HuH-7 (cell line): ENCODE measurements around the gene ABCD1.

Source experiments
- DNase-seq: peaks from one replicate; pipeline ENCODE4 v3.0.0; 2011; ENCODE audit warnings: low spot score

ABCD1 gene

DNA sequence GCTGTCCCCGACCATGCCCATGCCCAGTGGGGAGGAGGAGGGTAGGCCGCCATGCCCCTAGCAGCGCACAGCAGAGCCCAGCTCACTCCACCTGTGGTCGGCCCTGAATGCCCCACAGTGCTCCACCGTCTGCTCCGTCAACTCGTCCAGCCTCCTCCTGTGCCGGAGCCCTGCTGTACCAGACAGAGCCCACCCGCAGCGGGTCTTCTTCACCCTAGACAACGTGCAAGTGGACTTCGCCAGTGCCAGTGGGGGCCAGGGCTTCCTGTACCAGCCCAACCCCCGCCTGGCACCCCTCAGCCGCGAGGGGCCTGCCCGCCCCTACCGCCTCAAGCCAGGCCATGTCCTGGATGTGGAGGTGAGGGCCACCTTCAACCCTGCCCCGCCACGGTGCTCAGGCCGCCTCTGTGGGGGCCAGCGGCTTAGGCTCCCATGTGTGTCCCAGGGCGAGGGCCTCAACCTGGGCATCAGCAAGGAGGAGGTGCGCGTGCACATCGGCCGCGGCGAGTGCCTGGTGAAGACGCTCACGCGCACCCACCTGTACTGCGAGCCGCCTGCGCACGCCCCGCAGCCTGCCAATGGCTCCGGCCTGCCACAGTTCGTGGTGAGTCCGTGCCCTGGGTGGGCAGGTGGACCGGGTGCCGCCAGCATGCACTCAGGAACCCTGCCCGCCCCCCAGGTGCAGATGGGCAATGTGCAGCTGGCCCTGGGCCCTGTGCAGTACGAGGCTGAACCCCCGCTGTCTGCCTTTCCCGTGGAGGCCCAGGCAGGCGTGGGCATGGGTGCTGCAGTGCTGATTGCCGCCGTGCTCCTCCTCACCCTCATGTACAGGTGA lies 49.3 kb downstream of the ABCD1 start:
- DNase-seq = no peak

DNA sequence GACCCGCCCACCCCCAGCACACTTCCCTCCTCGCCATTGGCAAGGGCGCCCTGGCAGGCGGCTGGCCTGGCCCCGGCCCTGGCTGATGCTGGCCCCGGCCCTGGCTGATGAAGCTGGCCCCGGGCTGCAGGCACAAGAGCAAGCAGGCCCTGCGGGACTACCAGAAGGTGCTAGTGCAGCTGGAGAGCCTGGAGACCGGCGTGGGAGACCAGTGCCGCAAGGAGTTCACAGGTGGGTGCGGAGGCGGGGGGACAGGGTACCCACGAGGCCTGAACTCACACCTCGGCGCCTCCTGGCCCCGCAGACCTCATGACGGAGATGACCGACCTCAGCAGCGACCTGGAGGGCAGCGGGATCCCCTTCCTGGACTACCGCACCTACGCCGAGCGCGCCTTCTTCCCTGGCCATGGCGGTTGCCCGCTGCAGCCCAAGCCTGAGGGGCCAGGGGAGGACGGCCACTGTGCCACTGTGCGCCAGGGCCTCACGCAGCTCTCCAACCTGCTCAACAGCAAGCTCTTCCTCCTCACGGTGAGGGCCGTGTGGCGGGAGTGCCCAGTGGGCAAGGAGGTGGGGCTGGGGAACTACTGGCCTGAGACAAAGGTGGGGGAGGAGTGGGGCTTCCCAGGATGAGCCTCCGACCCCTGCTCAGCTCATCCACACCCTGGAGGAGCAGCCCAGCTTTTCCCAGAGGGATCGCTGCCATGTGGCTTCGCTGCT lies 50.1 kb downstream of the ABCD1 start:
- no peak for DNase-seq

DNA sequence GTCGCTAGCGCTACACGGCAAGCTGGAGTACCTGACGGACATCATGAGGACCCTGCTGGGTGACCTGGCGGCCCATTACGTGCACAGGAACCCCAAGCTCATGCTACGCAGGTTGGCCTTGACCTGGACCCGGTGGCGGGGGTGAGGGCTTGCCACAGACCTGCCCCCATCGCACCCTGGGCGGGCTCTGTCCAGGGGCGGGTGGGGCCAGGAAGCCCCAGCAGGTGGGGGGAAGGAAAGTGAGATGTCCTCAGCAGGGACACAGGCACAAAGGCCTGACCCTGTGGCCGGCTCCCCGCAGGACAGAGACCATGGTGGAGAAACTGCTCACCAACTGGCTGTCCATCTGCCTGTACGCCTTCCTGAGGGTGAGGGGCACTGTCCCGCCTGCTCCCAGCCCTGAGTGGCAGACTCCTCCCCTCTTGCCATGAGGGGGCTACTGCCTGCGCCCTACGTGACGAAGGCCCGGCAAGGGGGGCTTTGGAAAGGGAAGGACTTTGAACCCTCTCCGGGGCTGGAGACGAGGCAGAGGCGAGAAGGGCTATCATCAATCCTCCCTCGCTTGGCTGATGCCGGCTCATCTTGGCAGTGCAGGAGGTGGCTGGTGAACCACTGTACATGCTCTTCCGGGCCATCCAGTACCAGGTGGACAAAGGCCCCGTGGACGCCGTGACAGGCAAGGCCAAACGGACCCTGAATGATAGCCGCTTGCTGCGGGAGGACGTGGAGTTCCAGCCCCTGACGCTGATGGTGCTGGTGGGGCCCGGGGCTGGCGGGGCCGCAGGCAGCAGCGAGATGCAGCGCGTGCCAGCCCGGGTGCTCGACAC lies 50.9 kb downstream of the ABCD1 start:
- DNase-seq = no peak

DNA sequence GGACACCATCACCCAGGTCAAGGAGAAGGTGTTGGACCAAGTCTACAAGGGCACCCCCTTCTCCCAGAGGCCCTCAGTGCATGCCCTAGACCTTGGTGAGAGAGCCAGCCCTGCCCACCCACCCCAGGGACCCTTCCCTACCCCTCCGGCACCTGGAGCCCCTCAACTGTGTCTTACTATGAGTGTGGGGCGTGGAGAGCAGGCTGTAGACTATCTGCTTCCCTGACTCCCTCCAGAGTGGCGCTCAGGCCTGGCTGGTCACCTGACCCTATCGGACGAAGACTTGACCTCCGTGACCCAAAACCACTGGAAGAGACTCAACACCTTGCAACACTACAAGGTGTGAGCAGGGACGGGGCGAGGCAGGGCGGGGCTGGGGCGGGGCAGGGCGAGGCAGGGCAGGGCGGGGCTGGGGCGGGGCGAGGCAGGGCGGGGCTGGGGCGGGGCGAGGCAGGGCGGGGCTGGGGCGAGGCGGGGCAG lies 51.5 kb downstream of the ABCD1 start:
- no peak for DNase-seq

DNA sequence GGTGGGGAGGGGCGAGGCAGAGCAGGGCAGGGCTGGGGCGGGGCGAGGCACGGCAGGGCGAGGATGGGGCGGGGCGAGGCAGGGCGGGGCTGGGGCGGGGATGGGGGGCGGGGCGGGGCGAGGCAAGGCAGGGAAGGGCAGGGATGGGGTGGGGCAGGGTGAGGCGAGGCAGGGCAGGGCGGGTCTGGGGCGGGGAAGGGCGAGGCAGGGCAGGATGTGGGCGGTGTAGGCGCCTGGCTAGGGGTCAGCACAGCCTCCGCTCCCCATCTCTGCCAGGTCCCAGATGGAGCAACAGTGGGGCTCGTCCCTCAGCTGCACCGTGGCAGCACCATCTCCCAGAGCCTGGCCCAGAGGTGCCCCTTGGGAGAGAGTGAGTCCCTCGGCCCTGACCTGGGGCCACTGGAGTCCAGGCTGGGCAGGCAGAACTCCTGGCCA lies 52.0 kb downstream of the ABCD1 start:
- no peak for DNase-seq

DNA sequence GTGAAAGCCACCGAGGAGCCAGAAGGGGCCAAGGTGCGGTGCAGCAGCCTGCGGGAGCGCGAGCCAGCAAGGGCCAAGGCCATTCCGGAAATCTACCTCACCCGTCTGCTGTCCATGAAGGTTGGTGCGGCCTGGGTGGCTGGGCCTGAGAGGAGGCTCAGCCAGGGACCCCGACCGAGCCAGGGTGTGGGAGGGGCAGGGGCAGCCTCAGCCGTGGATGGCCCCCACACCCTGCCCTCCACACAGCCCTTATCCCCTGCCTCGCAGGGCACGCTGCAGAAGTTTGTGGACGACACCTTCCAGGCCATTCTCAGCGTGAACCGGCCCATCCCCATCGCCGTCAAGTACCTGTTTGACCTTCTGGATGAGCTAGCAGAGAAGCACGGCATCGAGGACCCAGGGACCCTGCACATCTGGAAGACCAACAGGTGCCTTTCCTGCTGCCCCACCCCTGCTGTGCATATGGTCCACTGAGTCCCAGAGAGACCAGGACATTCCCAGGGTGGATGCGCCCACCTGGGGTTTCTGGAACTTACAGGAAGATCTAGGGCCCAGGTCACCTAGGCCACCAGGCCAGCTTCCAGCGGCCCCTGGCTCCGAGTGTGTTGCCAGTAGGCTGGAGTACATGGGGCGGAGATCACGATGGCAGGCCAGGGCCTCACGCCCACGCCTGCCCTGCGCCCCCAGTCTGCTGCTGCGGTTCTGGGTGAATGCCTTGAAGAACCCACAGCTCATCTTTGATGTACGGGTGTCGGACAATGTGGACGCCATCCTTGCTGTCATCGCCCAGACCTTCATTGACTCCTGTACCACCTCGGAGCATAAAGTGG lies 52.8 kb downstream of the ABCD1 start:
- DNase-seq = no peak

DNA sequence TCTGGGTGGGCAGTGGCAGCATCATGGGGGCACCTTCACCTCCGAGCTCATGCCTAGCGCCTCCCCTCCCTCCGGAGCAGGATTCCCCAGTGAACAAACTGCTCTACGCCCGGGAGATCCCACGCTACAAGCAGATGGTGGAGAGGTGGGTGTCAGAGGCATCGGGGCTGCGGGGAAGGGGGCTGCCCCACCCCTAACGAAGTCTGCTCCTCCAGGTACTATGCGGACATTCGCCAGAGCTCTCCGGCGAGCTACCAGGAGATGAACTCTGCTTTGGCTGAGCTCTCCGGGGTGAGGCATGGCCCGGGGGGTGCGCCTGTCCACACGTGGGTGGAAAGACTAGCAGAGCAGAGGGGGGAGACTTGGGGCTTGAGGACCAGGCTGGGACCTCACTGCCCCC lies 53.5 kb downstream of the ABCD1 start:
- DNase-seq = no peak

DNA sequence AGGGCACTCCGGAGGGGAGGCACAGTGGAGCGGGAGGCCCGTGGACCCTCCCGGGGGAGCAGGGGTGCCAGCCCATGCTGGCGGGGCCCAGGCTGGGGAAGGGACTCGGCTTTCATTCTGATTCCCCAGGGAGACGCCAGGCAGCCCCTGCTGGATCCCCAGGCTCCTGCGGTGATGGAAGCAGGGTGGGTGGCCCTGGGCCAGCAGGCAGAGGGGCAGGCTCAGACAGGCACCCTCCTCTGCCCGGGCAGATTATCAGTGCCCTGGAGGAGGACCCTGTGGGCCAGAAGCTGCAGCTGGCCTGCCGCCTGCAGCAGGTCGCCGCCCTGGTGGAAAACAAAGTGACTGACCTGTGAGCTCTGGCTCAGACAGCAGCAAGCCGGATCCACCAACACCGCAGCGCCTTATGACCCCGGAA lies 54.0 kb downstream of the ABCD1 start:
- no peak for DNase-seq

DNA sequence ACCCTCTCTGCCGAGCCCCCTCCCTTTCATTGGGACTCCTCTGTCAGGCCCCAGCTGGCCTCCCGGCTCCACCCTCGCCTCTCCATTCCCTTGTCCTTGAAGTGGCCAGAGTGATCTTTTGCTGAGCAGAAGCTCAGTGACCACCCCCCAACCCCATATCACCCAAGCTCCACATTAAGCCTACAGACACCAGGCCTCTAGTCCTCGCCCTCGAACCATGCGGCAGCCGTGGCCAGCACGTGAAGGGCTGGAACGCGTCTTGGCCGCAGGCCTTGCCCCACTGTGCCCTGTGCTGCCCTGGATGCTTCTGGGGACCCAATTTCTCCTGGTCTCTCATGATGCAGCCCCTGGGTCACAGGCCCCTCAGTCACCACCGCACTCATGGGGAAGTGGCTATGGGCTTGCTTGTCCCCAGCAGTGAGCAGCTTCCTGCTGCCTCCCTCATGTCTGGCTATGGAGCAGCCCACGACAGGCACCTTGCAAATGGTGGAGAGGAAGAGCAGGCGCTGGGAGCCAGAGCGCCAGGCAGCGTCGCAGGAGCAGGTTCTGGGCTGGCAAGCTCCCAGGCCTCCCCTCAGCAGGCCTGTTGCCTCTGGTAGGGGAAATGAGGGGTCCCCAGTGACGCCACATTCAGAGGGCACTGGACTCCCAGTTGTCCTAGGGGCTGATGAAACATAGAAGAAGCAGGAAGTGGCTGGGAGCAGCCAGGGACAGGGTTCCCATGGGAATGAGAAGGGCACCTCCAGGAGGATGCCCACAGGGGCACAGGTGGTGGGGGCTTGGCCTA lies 55.4 kb downstream of the ABCD1 start:
- DNase-seq = no peak

DNA sequence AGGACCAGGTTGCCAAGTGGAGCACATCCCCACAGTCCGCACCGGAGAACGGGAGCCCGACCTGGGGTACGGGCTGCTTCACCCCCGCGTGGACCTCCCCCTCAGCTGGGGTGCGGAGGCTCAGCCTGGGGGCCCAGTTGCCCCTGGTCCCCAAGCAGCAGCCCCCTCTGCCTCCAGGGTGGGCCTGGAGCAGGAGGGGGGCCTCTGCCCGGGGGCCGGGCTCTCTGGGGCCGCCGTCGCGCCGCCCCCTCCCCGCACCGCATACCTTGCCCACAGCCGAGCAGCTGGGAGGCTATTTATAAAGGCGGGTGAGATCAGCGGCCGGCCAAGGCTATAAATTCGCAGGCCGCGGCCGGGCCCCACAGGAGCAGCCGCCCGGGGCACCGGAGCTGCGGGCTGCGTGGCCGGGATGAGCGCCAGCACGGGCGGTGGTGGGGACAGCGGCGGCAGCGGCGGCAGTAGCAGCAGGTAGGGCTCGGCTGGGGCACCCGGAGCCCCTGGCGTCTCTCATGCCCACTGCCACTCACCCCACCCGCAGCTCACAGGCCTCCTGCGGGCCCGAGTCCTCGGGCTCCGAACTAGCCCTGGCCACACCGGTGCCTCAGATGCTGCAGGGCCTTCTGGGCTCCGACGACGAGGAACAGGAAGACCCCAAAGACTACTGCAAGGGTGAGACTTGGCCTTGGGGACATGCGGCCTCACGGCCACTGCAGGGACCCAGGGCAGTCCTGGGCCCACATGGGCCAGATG lies 56.2 kb downstream of the ABCD1 start, which contains the start of gene SRPK3:
TSS of gene SRPK3 (plus strand) at position 364 of the 750 bp plus-strand sequence. CDS start at position 410, 46 bp downstream.
- DNase-seq = no peak

DNA sequence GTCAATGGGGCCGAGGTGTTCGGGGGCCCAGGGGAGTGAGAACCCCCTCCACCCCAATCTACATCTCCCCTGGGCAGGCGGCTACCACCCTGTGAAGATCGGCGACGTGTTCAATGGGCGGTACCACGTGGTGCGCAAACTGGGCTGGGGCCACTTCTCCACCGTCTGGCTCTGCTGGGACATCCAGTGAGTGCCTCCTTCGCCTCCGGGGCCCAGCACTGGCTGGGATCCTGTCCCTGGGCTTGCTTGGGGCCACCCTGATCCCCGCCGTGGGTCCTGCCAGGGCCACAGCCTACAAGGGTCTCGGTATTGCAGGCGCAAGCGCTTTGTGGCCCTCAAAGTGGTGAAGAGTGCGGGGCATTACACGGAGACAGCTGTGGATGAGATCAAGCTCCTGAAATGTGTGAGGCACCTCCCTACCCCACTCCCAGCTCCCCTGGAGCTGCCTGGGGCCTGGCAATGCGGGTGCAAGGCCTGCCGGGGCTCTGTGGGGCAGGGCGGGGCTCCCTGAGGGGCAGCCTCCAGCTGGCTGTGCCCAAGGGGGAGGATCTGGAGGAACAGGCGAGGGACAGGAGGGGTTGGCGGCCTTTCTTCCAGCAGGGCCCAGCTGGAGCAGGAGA lies 56.9 kb downstream of the ABCD1 start:
- DNase-seq = no peak

DNA sequence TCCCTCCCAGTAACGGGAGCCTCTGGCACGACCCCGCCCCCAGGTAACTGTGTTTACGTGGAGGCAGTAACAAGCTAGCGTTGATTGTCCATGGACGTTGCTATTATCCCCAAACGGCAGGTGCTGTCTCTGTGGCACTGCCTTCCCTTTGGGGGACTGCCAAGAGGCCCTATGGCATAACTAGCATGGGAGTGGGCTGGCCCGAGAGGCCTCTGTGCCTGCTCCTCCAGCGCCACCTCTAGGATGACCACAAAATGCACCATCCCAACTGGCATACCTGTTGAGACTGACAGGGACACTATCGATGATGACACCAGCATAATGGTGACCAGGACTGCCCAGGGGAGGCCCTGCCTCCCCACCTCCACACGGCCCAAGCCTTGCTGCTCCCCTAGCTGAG lies 57.7 kb downstream of the ABCD1 start:
- no peak for DNase-seq

DNA sequence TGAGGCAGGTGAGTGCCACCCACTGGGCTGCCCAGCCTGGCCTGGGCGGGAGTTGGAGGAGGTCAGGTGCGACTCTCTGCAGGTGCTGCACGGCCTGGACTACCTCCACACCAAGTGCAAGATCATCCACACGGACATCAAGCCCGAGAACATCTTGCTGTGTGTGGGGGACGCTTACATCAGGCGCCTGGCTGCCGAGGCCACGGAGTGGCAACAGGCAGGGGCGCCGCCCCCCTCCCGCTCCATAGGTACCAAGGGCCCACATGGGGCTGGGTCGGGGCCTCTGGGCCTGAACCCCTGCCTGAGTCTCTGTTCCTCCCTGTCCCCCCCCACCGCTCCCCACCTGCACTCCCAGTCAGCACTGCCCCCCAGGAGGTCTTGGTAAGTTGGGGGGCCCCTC lies 58.2 kb downstream of the ABCD1 start:
- DNase-seq = no peak

DNA sequence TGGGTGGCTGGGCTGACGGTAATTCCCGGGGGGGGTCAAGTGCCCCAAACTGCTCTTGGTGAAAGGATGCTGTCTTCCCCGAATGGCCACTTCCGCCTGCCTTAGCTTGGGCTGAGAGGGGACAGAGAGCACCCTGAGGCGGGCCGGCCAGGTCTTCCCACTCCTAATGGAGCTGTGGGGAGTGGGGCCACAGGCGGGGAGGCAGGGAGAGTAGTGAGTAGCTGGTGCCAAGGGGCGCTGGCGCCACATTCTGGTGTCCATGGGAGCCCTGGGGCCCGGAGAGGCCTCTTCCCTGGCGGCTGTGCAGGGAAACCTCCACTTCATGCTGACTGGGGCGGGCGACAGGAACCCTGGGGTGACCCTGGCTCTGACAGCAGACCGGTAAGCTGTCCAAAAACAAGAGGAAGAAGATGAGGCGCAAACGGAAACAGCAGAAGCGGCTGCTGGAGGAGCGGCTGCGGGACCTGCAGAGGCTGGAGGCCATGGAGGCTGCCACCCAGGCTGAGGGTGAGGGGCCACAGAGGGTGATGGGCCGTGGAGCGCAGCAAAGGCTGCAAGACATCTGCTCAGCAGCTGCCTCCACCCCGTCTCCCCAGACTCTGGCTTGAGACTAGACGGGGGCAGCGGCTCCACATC lies 58.8 kb downstream of the ABCD1 start:
- DNase-seq = no peak

DNA sequence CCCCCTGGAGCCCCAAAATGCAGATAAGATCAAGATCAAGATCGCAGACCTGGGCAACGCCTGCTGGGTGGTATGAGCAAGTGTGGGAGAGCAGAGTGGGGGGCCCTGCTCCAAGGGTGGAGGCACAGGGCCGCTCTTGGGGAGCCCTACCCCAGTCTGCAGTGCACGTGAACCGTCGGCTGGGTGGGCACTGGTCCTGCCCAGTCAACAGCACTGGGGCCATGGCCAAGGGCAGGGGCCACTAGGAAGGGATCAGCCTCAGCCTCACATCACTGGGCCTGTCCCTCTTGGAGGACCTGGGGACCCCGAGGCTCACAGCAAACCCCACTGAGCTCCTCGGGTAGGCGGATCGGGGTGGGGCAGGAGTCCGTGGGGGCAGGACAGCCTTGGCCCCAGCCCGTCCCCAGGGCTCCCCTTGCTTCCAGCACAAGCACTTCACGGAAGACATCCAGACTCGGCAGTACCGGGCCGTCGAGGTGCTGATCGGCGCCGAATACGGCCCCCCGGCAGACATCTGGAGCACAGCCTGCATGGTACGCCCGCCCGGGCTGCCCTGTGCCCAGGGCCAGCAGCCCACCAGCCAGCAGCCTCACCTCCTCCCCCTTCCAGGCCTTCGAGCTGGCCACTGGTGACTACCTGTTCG lies 59.8 kb downstream of the ABCD1 start:
- DNase-seq = no peak

DNA sequence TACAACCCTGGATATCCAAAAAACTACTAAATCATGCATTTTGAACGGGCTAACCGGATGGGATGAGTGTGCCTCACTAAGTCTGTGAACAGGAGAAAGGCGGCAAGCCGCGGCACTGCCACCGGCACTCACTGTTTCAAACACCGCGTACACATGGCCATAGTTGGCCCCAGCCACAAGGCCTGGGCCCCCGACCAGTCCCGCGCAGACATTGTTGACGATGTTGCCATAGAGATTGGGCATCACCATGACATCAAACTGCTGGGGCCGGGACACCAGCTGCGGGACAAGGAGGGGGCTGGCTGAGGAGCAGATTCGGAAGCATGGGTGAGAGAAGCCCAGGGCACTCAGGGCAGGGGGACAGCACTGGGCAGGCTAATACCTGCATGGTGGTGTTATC lies 62.0 kb downstream of the ABCD1 start:
- no peak for DNase-seq

DNA sequence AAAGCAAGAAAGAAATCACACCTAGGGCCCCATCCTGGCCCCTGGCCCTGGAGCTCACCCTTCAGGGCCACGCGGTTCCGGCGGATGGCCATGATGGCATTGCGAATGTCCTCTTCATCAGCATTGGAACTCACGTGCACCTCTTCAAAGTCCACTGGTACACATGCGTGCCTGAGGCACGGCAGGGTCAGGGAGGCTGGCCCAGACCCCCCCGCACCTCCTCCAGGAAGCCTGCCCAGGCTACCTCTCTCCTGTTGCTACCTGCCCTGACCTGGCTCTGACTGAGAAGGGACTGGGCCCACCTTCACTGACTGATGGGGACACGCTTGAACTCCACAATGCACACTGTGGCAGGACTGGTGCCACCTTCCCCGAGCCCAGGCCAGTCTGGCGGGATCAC lies 65.0 kb downstream of the ABCD1 start:
- no peak for DNase-seq

DNA sequence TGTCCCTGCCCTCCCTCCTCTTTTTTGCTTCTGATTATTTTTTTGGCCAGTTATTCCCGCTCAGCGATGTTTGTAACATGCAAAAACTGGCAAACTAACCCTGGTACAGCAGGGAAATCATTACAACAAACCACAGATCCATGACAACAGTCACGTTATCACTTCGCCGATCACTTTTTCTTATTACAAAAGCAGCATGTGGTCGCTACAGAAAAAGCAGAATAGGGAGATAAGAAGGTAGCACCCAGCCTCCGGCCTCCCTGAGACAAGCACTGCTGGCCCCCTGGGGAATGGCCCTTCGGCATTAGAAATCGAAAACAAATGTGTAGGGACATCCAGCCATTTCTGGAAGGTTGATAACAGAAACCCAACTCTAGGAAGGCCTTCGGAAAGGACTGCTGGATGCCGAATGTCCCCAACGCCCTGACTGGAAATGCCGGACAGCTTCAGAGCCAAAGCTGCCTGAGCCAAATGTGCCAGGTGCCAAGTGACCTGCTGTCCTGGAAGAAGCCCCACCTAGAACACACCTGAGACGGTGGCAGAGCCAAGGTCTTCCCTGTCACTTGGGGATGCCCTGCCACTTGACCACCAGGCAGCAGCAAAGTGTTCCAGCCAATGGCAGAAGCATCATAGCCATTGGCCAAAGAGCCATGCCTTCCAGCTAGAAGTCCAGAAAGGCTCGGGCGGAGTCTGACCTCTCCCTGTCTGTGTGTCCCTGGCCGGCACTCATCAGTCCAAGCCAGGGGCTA lies 66.6 kb downstream of the ABCD1 start:
- no peak for DNase-seq
